Left lobe of liver (tissue), 2 donors: Measurements from ENCODE around the gene ALDH1A2. TPM values are rescaled to one million over a fixed set of nuclear protein-coding genes. Genes with fewer than 3 reads are reported as not detected.
"Not testable (repeated sequence)": the region's sequence is repeated elsewhere in the genome, so short reads cannot be mapped to it uniquely, and the experiment has no call there.

ENCODE experiments used
- ATAC-seq: fragments of 200-7000 bp; cut with Tn5 transposase; one replicate; pipeline ENCODE4 v1.9.1; 2020; ENCODE audit warnings: mild to moderate bottlenecking, moderate library complexity
- DNase-seq: peaks from one replicate; pipeline ENCODE4 v3.0.0-alpha.2; 2020; ENCODE audit warnings: low spot score
- total RNA-seq: library from RNA; stranded (reverse); gene quantifications from one replicate; pipeline ENCODE4 v1.2.1, GENCODE V29; 2021
- donor health status: DM: no; HTN: no; CAD: no; lungs with moderate emphysema.
- donor health status: DM: no; HTN: yes; CAD: no.

ALDH1A2 gene
- total RNA-seq, 1 donor from 2014 or later = 29.0 TPM

DNA sequence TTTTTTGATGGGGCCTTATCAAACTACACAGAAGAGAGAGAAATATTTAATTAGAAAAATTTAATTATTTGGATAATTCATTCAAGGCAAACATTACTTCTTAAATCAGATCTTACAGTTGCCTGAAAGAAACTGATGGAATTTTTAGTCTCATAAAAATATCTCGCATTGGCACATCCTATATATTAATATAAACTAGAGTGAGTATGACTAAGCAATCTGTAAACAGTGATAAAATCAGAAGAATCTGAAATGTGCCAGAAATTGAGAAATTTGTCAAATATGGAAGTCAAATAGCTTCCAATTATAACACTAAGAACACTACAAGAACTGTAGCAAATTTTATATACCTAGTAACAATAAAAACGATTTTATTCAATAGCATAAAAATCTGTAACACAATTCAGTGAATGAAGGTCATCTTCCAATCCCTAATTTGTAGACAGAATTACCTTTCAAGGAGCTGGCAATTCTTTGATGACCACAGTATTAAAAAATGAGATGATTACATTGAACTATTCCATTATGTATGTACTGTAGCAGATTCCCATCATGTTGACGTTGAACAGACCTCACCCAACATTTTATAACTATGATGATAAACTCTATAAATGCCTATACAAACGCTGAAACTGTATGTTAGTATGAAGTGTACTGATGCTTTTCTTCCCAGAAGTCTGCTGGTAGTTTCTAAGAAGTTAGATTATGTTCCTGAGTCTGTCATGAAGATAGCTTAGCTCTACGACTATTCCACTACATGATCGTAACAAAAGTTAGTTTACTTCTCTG is 63.0 kb downstream of the ALDH1A2 start:
- ATAC-seq (no peak), DNase-seq (no peak)

- DNase-seq, ATAC-seq: not testable (repeated sequence)
Measured at GRCh38 chr15:57999699-58000098, 65.8 kb downstream of the ALDH1A2 start.

DNA sequence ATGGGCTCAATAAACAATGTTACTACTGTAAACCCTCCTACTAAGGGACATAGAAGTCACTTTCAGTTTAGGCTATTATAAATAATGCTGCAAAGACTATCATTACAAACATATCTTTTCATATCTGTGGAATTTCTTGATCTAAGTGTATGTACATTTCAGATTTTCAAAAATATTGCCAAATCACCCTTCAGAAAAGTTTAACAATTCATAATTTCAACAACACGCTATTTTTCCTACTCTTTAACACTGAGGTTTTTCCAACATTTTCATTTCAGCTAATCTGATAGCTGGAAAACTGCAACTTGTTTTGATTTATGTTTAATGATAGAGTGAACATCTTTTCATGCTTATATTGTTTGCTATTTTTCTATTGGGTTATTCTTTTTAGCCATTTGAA is 69.0 kb downstream of the ALDH1A2 start:
- DNase-seq = no peak
- no peak for ATAC-seq

DNA sequence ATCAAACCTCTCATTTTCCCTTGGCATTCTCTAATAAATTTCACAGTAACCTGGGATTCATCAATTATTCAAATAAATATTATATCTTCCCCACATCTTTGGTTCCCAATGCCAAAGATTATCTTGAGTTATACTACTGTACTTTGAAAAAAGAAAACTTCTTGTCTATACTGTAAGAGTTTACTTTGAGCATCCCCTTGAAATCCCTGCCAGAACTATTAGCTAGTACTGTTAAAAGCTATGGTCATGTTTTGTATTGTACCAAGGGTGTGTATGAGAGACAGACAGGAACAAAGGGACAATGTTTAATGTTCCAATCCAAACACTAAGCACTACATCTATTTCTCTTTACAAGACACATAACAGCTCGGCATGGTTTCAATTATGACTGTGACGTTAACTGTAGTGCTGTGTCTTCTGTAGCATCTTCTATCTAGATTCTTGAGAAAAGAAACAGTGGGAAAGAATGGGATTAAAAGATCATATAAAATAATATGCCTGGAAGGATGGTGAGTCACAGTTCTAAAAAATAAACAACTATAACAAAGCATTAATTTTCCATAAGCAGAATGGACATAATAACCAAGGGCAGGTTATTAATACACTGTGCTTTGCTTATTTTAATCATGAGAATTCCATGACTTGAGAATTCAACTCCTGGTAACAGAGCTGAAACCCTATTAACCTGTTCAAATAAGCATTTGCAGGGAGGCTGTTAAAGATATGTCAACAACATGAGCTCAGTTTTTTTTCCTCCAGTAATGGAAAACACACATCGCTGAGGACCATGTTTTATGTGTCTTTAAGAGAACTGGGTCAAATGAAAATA is 71.1 kb downstream of the ALDH1A2 start:
- ATAC-seq = no peak
- DNase-seq = no peak

DNA sequence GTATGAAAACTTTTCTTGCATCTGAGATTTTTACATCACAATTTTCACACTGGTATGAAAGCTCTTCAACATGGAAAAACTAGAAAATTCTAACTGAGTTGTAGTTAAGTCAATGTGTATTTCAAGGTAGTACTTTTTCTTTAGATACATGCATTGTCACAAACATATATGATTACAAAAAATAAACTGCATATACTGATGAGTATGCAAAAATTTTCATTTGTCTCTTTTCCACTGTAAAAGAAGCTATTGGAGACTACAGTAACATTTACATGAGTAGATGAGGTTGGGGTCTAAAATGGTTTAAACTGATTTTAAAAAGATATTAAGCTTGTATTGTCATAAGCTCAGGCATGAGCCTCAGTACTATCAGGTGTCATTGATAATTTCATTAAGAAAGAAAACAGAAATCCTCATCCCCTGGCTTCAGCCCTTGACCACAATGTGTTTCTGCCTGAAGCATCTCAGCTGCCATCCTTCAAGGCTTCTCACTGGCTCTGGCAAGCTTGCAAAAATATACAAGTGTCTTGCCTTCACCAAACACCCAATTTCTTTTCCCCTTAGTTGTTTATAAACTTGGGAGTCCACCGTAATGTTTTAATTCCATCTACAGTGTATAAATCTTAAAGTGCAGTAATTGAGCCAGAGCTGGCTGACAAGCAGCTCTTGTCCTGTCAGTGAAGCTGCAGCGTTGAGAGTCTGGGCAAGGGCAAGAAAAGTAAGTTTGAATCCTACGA is 71.9 kb downstream of the ALDH1A2 start:
- DNase-seq = no peak
- no peak for ATAC-seq

- no peak for DNase-seq
- ATAC-seq = no peak
Measured at GRCh38 chr15:57992761-57993355, 72.7 kb downstream of the ALDH1A2 start.

DNA sequence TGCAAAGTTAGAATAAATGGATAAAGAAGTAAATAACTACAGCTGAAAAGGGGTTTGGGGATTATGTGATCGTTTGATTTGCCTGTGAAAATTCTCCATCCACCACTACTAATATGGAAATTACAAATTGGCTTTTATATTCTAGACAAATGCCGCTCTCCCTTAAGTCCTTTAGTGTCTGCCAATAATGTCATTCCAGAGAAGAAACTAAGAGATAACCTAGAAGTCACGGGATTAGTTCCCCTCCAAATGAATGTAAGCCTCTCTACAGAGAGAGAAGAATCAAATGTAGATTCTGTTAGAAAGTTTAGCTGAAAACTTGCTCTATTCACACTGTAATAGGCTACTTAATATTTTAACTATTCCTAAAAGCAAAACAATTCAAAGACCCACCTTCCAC is 92.0 kb downstream of the ALDH1A2 start:
- DNase-seq (no peak), ATAC-seq (no peak)

- ATAC-seq (no peak), DNase-seq (no peak)
Measured at GRCh38 chr15:57972864-57973263, 92.6 kb downstream of the ALDH1A2 start.

DNA sequence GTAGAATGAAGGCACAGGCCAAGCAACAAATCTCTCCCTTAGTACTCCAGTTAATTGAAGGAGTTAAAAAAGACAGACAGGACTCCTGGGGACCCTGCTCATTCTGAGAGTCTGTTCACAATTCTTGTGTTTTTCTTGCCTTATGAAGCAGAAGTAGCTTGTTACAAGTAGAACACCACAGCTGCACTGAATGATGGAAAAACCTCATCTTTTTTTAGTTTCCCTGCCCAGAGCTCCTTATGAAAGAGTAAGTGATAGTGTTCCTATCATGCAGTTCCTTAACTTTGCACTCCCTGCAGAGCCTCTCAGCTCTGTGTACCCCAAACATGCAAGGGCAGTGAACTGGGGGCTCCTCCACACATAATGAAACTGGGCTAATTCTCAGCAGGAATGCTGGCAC is 95.5 kb downstream of the ALDH1A2 start:
- DNase-seq (no peak), ATAC-seq (no peak)

DNA sequence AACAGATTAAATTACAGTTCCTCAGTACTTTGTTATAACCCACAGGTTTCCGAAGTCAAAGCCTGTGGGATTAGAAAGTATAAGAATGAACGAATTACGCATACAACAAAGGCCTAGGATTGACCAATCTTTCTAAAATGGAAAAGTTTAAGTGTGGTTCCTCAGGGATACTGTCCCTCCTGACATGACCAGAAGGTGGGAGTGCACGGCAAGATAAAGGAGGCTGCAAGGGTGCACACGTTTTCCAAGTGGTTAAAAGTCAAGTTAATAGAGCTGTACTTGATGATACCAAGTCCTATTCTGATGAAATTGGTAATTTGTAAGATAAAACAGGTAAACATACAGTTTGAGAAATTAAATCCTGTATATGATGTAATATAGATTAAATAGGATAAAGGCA is 96.2 kb downstream of the ALDH1A2 start:
- DNase-seq (no peak), ATAC-seq (no peak)

- ATAC-seq (no peak), DNase-seq (no peak)
Measured at GRCh38 chr15:57962887-57963286, 102.6 kb downstream of the ALDH1A2 start.

GRCh38 chr15:57961919-57962318 is 103.6 kb downstream of the ALDH1A2 start:
- ATAC-seq = no peak
- no peak for DNase-seq

- DNase-seq (no peak), ATAC-seq (no peak)
Measured at GRCh38 chr15:57957113-57957512, 108.4 kb downstream of the ALDH1A2 start.

DNA sequence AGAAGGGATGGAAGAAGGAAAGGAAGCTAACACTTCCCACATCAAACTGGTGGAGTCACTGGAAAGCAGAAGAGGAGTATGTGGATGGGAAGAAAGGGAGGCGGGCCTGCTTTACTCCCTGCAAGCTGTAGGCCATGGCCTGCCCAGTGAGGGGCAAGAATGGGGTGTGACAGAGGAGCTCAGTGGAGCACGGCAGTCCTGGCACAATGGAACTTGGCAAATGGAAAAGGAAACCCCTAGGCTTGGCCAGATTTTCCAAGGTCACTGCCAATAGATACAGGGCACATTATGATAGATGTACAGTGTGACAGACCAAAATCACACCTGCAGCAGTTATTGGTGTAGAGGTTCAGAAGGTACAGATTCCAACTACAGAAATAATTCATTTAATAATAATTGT is 111.6 kb downstream of the ALDH1A2 start:
- ATAC-seq (no peak), DNase-seq (no peak)

- DNase-seq (no peak), ATAC-seq (no peak)
Measured at GRCh38 chr15:57951328-57951932, 114.1 kb downstream of the ALDH1A2 start.

DNA sequence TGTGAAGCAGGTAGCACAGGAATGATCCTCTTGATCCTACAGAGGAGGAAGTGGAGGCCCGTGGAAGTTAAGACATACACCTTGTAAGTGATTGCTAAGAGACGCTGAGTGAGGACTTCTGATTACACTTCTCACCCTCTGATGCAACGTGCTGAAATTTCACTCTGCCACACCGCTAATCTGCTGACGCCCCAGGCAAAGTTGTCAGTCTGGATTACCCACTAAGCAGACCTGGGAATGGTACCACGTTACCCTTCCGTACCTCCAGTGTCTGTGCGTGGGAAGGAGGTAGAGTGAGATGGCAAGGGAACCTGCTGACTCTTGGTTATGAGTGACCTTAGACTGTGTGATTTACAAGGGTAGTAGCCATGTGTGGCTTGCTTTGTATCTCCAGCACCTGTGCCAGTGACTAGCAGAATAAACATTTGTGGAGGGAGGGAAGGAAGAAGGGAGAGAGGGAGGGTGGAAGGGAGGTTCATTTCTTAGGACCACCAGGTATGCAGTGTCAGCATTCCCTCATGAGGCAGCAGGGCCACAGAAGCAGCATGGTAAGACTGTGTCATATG is 115.0 kb downstream of the ALDH1A2 start:
- DNase-seq (no peak), ATAC-seq (no peak)

GRCh38 chr15:57949374-57949943 is 116.1 kb downstream of the ALDH1A2 start:
- DNase-seq (no peak), ATAC-seq (no peak)

- ATAC-seq = no peak
- no peak for DNase-seq
Measured at GRCh38 chr15:57948351-57949289, 116.9 kb downstream of the ALDH1A2 start.

- ATAC-seq = no peak
- no peak for DNase-seq
Measured at GRCh38 chr15:57947781-57948180, 117.7 kb downstream of the ALDH1A2 start.
